GM19438 (cell line): ENCODE data around the gene EEF1A1.
"Not testable (repeated sequence)": the region's sequence is repeated elsewhere in the genome, so short reads cannot be mapped to it uniquely, and the experiment has no call there.

Experiments
- ATAC-seq: cut with Tn5 transposase; IDR thresholded peaks from one replicate; pipeline ENCODE4 v1.9.1; 2021; ENCODE audit warnings: low read depth; ENCODE audit not compliant: unreplicated experiment

Gene EEF1A1

GRCh38 chr6:73520688-73521350 lies at the start of gene EEF1A1:
Gene EEF1A1 (minus strand): TSS chr6:73521032. CDS start chr6:73520026, 1,006 bp downstream.
- peak; percentile 53 for ATAC-seq

DNA sequence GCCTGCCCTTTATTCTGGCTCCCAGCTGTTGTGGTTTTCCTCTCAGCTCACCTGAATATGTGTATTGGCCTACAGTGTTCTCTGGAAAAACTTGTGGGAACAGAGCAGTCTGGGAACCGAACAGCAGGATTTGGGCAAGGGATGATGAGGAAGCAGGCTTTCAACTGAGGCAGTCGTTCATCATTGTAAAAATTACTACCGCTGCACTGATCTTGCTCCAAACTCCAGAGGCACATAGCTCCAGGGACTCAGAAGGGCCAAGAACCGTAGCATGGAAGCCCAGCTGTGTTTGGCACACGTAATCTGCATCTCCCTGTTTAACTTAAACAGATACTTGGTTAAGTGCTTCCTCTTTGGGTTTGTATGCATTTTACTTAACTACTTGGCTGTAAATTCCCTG lies 48.3 kb upstream of the EEF1A1 start:
- no peak for ATAC-seq

DNA sequence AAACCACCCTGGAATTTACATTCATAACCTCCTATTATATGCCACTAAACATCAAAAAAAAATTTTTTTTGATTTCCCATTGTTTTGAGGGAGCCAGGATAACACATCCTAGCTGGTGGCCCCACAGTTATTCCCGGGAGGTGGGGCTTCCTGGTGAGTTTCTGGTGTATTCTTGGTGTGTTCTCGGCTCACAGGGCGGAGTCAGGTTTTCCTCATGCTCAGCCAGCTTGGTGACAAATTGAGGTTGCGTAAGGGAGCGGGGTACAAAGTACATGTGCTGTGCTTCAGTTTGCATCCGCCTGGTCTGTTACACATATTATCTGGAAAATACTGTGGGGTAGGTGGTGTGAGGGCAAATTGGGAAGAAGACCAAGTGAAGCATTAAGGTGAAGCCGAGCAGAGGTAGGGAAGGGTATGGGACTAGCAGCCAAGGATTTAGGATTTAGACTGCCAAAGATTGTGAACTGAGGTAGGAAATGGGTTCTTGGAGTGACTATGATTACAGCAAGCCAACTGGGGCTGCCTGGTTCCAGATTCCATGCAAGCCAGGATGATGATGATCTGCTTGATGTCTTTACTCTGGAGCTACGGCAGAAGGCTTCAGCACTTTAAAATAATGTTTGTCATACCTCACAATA lies 46.2 kb upstream of the EEF1A1 start:
- no peak for ATAC-seq

GRCh38 chr6:73566486-73566871 lies 45.6 kb upstream of the EEF1A1 start:
- ATAC-seq: not testable (repeated sequence)

DNA sequence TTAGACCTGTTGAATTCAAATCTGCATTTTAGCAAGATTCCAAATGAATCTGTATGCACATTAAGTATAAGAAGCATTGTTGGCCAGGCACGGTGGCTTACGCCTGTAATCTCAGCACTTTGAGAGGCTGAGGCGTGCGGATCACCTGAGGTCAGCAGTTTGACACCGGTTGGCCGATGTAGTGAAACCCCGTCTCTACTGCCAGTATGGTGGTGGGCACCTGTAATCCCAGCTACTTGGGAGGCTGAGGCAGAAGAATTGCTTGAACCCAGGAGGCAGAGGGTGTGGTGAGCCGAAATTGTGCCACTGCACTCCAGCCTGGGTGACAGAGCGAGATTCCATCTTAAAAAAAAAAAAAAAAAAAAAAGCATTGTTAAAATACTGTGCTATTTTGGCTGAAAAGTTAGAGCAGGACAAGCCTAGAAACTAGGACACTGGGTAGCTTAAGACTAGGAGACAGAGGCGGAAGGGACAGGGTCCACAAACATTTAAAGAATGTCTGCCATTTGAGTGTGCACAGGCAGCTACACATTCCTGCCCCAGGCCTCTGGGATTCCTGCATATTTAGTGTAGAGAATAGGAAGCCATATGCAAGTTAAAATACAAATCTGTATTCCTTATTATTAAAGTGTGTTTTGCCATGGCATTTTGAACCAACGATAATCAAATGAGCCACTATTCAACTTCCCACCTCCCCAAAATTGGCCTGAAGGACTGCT lies 45.1 kb upstream of the EEF1A1 start:
- no peak for ATAC-seq

GRCh38 chr6:73564578-73565345 lies 43.9 kb upstream of the EEF1A1 start:
- no peak for ATAC-seq

DNA sequence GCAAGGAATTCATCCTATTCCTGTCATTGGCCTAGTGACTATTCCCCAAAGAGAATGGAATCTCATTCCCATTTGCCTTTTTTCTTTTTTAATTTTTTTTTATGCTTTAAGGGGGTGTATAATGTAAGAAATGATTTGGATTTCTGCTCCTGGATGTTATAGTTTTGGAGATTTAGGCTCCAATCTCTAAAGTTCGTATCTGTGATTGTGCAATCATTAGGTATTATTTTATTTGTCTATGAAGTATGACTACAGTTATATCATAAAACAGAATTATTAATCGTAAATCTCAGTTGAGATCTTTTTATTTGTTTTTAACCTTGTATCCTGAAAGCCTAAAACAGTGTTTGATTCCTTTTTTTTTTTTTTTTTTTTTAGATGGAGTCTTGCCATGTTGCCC lies 41.7 kb upstream of the EEF1A1 start:
- ATAC-seq: no peak

- peak; percentile 60 for ATAC-seq
Measured at GRCh38 chr6:73560853-73561407, 40.1 kb upstream of the EEF1A1 start.

GRCh38 chr6:73560182-73560732 lies 39.4 kb upstream of the EEF1A1 start:
- ATAC-seq: peak; percentile 35

DNA sequence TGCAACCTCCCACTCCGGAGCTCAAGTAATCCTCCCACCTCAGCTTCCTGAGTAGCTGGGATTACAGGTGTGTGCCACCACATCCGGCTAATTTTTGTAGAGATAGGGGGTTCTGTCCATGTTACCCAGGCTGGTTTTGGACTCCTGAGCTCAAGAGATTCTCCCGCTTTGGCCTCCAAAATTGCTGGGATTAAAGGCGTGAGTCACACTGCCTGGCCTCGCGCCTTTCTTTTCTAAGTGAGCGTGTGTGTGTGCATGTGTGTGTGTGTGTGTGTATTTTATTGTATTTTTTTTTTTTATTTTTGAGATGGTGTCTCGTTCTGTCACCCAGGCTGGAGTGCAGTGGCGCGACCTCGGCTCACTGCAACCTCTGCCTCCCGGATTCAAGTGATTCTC lies 38.6 kb upstream of the EEF1A1 start:
- ATAC-seq: not testable (repeated sequence)

- peak; percentile 53 for ATAC-seq
Measured at GRCh38 chr6:73558624-73559398, 38.0 kb upstream of the EEF1A1 start.

- ATAC-seq: no peak
Measured at GRCh38 chr6:73556836-73557235, 36.0 kb upstream of the EEF1A1 start.

- not testable (repeated sequence) for ATAC-seq
Measured at GRCh38 chr6:73555380-73555949, 34.6 kb upstream of the EEF1A1 start.

DNA sequence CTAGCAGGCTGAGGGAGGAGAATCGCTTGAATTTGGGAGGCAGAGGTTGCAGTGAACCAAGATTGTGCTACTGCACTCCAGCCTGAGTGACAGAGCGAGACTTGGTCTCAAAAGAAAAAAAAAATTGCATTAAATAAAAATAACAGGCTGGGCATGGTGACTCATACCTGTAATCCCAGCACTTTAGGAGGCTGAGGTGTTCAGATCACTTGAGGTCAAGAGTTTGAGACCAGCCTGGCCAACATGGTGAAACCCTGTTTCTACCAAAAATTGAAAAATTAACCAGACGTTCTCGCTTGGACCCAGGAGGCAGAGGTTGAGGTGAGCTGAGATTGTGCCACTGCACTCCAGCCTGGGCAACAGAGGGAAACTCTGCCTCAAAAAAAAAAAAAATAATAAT lies 30.3 kb upstream of the EEF1A1 start:
- not testable (repeated sequence) for ATAC-seq

DNA sequence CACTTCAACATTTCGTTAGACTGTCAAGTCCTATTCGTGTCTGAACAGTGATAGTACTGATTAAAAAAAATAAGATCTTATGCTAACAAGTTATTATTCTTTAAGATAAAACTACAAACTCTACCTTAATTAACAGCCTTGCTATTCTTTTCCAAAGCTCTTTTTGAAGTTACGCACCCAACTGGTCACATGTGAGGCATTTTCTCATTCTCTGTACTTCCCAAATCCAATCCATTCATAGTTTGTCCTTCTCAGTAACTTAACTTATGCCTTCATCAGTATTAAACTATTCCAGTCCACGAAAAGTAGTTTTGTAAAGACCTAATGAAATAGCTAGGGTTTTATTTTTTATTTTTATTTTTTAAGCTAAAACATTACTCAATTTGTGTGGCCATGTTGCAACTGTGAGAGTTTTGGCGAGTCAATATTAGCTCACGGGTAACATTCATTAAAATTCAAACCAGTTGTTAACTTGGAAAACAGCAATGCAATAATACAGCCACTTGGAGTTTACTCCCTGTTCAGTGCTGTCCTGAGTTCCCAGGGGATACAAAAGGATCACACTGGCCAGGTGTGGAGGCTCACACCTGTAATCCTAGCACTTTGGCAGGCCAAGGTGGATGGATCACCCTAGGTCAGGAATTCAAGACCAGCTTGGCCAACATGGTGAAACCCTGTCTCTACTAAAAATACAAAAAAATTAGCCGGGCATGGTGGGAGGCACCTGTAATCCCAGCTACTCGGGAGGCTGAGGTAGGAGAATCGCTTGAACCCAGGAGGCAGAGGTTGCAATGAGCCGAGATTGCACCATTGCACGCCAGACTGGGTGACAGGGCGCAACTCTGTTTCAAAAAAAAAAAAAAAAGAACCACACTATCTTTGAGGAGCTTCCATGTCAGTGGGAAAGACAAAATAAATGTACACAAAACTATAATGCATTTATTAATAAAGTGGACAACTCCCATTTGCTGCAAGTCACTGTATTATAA lies 27.9 kb upstream of the EEF1A1 start:
- no peak for ATAC-seq

DNA sequence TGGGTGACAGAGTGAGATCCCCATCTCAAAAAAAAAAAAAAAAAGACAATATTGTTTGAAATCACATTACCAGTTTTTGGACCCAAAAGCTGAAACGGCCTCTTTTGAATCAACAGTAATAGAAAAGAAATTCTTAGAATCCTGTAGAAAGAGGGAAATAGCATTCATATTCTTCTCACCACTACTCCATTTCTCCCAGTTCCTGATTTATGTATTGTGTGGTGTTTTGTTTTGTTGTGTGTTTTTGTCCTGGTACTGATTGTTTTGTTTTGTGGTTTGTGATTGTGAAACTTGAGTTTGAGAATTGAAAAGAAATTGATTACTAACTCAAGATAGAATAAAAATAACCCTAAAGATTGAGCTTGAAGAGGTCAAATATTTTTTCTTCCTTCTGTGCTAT lies 26.2 kb upstream of the EEF1A1 start:
- ATAC-seq: no peak

DNA sequence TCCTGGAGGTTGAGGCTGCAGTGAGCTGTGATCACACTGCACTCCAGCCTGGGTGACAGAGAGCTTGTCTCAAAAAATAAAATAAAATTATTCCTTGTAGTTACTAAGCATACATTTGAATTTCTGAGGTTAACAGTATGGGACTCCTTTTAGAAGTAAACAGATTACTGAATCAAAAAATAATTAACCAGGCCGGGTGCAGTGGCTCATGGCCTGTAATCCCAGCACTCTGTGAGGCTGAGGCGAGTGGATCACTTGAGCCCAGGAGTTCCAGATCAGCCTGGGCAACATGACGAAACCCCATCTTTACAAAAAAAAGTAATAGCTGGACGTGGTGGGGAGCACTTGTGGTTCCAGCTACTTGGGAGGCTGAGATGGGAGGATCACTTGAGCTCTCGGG lies 22.1 kb upstream of the EEF1A1 start:
- no peak for ATAC-seq

- not testable (repeated sequence) for ATAC-seq
Measured at GRCh38 chr6:73542481-73542880, 21.6 kb upstream of the EEF1A1 start.
